ENCODE results near the gene RHOD. TPM values are rescaled to one million over a fixed set of nuclear protein-coding genes. Genes with fewer than 3 reads are reported as not detected.

Gene RHOD
- total and polyA plus RNA-seq, 12 donors: 1.3 to 52.2 (median 3.5) TPM

- H3K9me3 ChIP-seq (replicated peaks in 1 of 3): no peaks in the 10 kb centered on the region
- H3K4me3 ChIP-seq: no peak overlapping the region
- no peaks in the 10 kb centered on the region for H3K36me3 ChIP-seq (replicated peaks in 1 of 2)
- H3K27me3 ChIP-seq: no peaks in the 10 kb centered on the region
- TF ChIP-seq POLR2A (IDR thresholded peaks at IDR 0.05) (peak in 1 of 2 donors; percentile 75), CTCF (IDR thresholded peaks at IDR 0.05) (no peak)
- peaks cover 27 to 31% of the 10 kb centered on the region in 2 donors for H3K4me1 ChIP-seq (replicated peaks in 1 of 2)
- DNase-seq: peak; percentile 67 to 93 (median 84)
- peak overlapping the region; percentile 66 to 91 (median 86) for H3K27ac ChIP-seq
- intact Hi-C loops (cut with DNase I): no loop called here
- WGBS, 4 donors: 44 to 53% (median 49%) methylated on average over 16 to 23 of the region's 23 CpGs
Measured at GRCh38 chr11:67031791-67032561, 24.7 kb upstream of the RHOD start.

GRCh38 chr11:67032830-67033551 lies 23.7 kb upstream of the RHOD start:
- Histone ChIP-seq H3K36me3 (replicated peaks in 1 of 2) (no peaks in the 10 kb centered on the region), H3K4me3 (no peak overlapping the region), H3K9me3 (replicated peaks in 1 of 3) (no peaks in the 10 kb centered on the region), H3K4me1 (replicated peaks in 1 of 2) (peaks cover 27 to 31% of the 10 kb centered on the region in 2 donors), H3K27ac (peak overlapping the region; percentile 66 to 91 (median 86)), H3K27me3 (no peaks in the 10 kb centered on the region)
- peak; percentile 81 to 93 (median 90) for DNase-seq
- TF ChIP-seq CTCF (IDR thresholded peaks at IDR 0.05) (no peak), POLR2A (IDR thresholded peaks at IDR 0.05) (peak in 1 of 2 donors; percentile 42)
- intact Hi-C loops (cut with DNase I): no loop called here
- 47 to 51% (median 50%) methylated on average over 10 to 12 of the region's 12 CpGs for WGBS, 4 donors

GRCh38 chr11:67033661-67034166 lies 22.9 kb upstream of the RHOD start:
- Histone ChIP-seq H3K36me3 (replicated peaks in 1 of 2) (no peaks in the 10 kb centered on the region), H3K27me3 (no peaks in the 10 kb centered on the region), H3K4me3 (no peak overlapping the region), H3K4me1 (replicated peaks in 1 of 2) (peaks cover 27 to 31% of the 10 kb centered on the region in 2 donors), H3K27ac (peak overlapping the region in 3 of 5 donors; percentile 86 to 91 (median 88)), H3K9me3 (replicated peaks in 1 of 3) (no peaks in the 10 kb centered on the region)
- 25 to 46% (median 36%) methylated on average over 8 of the region's 8 CpGs for WGBS, 4 donors
- TF ChIP-seq CTCF (IDR thresholded peaks at IDR 0.05) (no peak), POLR2A (IDR thresholded peaks at IDR 0.05) (peak in 1 of 2 donors; percentile 61)
- intact Hi-C loops (cut with DNase I): no loop called here
- DNase-seq: peak; percentile 65 to 79 (median 72)

- intact Hi-C loops (cut with DNase I): no loop called here
Measured at GRCh38 chr11:67034350-67034749, 22.3 kb upstream of the RHOD start.

More at GRCh38 chr11:67034350-67034749, 22.3 kb upstream of the RHOD start:
- TF ChIP-seq POLR2A (IDR thresholded peaks at IDR 0.05) (no peak), CTCF (IDR thresholded peaks at IDR 0.05) (no peak)
- no peak for DNase-seq
- no peaks in the 10 kb centered on the region for H3K36me3 ChIP-seq (replicated peaks in 1 of 2)
- H3K27ac ChIP-seq: peak overlapping the region in 1 of 5 donors; percentile 86
- no peak overlapping the region for H3K4me3 ChIP-seq
- H3K4me1 ChIP-seq (replicated peaks in 1 of 2): peaks cover 27 to 31% of the 10 kb centered on the region in 2 donors
- H3K9me3 ChIP-seq (replicated peaks in 1 of 3): no peaks in the 10 kb centered on the region
- H3K27me3 ChIP-seq: no peaks in the 10 kb centered on the region
- 62 to 86% (median 81%) methylated on average over 4 to 6 of the region's 6 CpGs for WGBS, 4 donors
